Neural cell (in vitro differentiated cells): ENCODE data around the gene SMG1.
"Not testable (repeated sequence)": the region's sequence is repeated elsewhere in the genome, so short reads cannot be mapped to it uniquely, and the experiment has no call there.

ENCODE experiments used
- CTCF ChIP-seq: fragments of 450-650 bp; IDR thresholded peaks from 2 replicates; pipeline ENCODE4 v1.5.1; 2014; ENCODE audit warnings: antibody characterized with exemption, mild to moderate bottlenecking, moderate library complexity; ENCODE audit not compliant: poor library complexity, severe bottlenecking
- EZH2 ChIP-seq: fragments of 200-600, 300-800 bp; shearing (Covaris generic), sonication (generic); IDR thresholded peaks from 2 replicates; pipeline ENCODE4 v1.6.1; 2014; ENCODE audit warnings: antibody characterized with exemption, low read length, borderline replicate concordance, mild to moderate bottlenecking; ENCODE audit not compliant: insufficient read depth, poor library complexity, severe bottlenecking
- REST ChIP-seq: IDR thresholded peaks from 2 replicates; pipeline ENCODE4 v1.6.1; 2012; ENCODE audit warnings: borderline replicate concordance

- TF ChIP-seq CTCF, REST, EZH2: not testable (repeated sequence)
Observed at GRCh38 chr16:18925215-18925985, 808 bp downstream of the SMG1 start.
